Liver (tissue), 9 donors: ENCODE results near the gene YAE1. TPM values are rescaled to one million over a fixed set of nuclear protein-coding genes. Genes with fewer than 3 reads are reported as not detected.

Experiments used
- DNase-seq: peaks from one replicate; pipeline ENCODE4 v3.0.0-alpha.2; 2017; ENCODE audit warnings: low spot score
- H3K27ac ChIP-seq, 2 donors: one replicate each; pipeline ENCODE4 v1.7.0; 2013; ENCODE audit warnings: inconsistent platforms in 2 of 2, low read length in 2 of 2, control low read depth in 1 of 2, low read depth in 1 of 2, mild to moderate bottlenecking in 1 of 2
- H3K27me3 ChIP-seq, 4 donors: one replicate each; pipeline versions ENCODE4 v1.6.1 to v1.7.0; 2013; ENCODE audit warnings: low read length in 3 of 4, inconsistent platforms in 1 of 4, mild to moderate bottlenecking in 1 of 4, moderate library complexity in 1 of 4; ENCODE audit not compliant: control insufficient read depth in 4 of 4, insufficient read depth in 4 of 4
- H3K36me3 ChIP-seq, 4 donors: one replicate each; pipeline versions ENCODE4 v1.6.1 to v1.7.0; 2013; ENCODE audit warnings: low read length in 3 of 4, mild to moderate bottlenecking in 3 of 4, low read depth in 1 of 4, moderate library complexity in 1 of 4; ENCODE audit not compliant: control insufficient read depth in 4 of 4, insufficient read depth in 3 of 4
- H3K4me1 ChIP-seq, 4 donors: one replicate each; pipeline versions ENCODE4 v1.6.1 to v1.7.0; 2013; ENCODE audit warnings: low read length in 3 of 4, mild to moderate bottlenecking in 3 of 4, moderate library complexity in 1 of 4; ENCODE audit not compliant: control insufficient read depth in 4 of 4, insufficient read depth in 4 of 4
- H3K4me3 ChIP-seq, 3 donors: one replicate each; pipeline versions ENCODE4 v1.6.1 to v1.7.0; 2013; ENCODE audit warnings: low read length in 3 of 3, control low read depth in 1 of 3, low read depth in 1 of 3, mild to moderate bottlenecking in 1 of 3
- H3K9ac ChIP-seq, 2 donors: one replicate each; pipeline ENCODE4 v1.7.0; 2013; ENCODE audit warnings: low read length in 2 of 2, mild to moderate bottlenecking in 2 of 2, moderate library complexity in 2 of 2, control low read depth in 1 of 2, low read depth in 1 of 2
- H3K9me3 ChIP-seq, 4 donors: one replicate each; pipeline versions ENCODE4 v1.6.1 to v1.7.0; 2013; ENCODE audit warnings: low read length in 3 of 4; ENCODE audit not compliant: control insufficient read depth in 4 of 4
- ATF3 ChIP-seq: IDR thresholded peaks from 2 replicates; pipeline ENCODE4 v1.6.1; 2016; ENCODE audit warnings: antibody characterized with exemption
- CTCF ChIP-seq: fragments of 150-350 bp; IDR thresholded peaks from 2 replicates; pipeline ENCODE4 v1.5.1; 2017; ENCODE audit warnings: improper control_type of control experiment, low read depth, low read length; ENCODE audit not compliant: missing input control
- EGR1 ChIP-seq, 2 donors: IDR thresholded peaks; 2 replicates each; pipeline ENCODE4 v1.6.1; 2016 to 2018; ENCODE audit warnings: antibody characterized with exemption in 2 of 2, low read depth in 2 of 2
- FOXA1 ChIP-seq: IDR thresholded peaks from 2 replicates; pipeline ENCODE4 v1.6.1; 2016; ENCODE audit warnings: antibody characterized with exemption
- FOXA2 ChIP-seq: IDR thresholded peaks from 2 replicates; pipeline ENCODE4 v1.6.1; 2016; ENCODE audit warnings: antibody characterized with exemption
- GABPA ChIP-seq, 2 donors: IDR thresholded peaks in 1 of 2; conservative IDR thresholded peaks in 1 of 2; 2 replicates each; pipeline ENCODE4 v1.6.1; 2016; ENCODE audit warnings: antibody characterized with exemption in 2 of 2, mild to moderate bottlenecking in 1 of 2, moderate library complexity in 1 of 2
- HNF4A ChIP-seq, 2 donors: conservative IDR thresholded peaks; 2 replicates each; pipeline ENCODE4 v1.6.1; 2016; ENCODE audit warnings: antibody characterized with exemption in 2 of 2, mild to moderate bottlenecking in 2 of 2
- HNF4G ChIP-seq: IDR thresholded peaks from 2 replicates; pipeline ENCODE4 v1.6.1; 2016; ENCODE audit warnings: antibody characterized with exemption
- JUND ChIP-seq, 2 donors: IDR thresholded peaks; 2 replicates each; pipeline ENCODE4 v1.6.1; 2016; ENCODE audit warnings: antibody characterized with exemption in 2 of 2
- MAX ChIP-seq: IDR thresholded peaks from 2 replicates; pipeline ENCODE4 v1.6.1; 2016; ENCODE audit warnings: antibody characterized with exemption
- NR2F2 ChIP-seq: IDR thresholded peaks from 2 replicates; pipeline ENCODE4 v1.6.1; 2016; ENCODE audit warnings: antibody characterized with exemption
- RAD21 ChIP-seq, 2 donors: IDR thresholded peaks; 2 replicates each; pipeline ENCODE4 v1.6.1; 2016; ENCODE audit warnings: antibody characterized with exemption in 2 of 2, mild to moderate bottlenecking in 2 of 2
- REST ChIP-seq: IDR thresholded peaks from 2 replicates; pipeline ENCODE4 v1.6.1; 2016; ENCODE audit warnings: antibody characterized with exemption, mild to moderate bottlenecking
- RXRA ChIP-seq, 2 donors: IDR thresholded peaks; 2 replicates each; pipeline ENCODE4 v1.6.1; 2017 to 2018; ENCODE audit warnings: antibody characterized with exemption in 2 of 2, mild to moderate bottlenecking in 1 of 2
- SP1 ChIP-seq: IDR thresholded peaks from 2 replicates; pipeline ENCODE4 v1.6.1; 2018; ENCODE audit warnings: antibody characterized with exemption, mild to moderate bottlenecking
- YY1 ChIP-seq: IDR thresholded peaks from 2 replicates; pipeline ENCODE4 v1.6.1; 2016; ENCODE audit warnings: antibody characterized with exemption, mild to moderate bottlenecking
- ZBTB33 ChIP-seq: IDR thresholded peaks from 2 replicates; pipeline ENCODE4 v1.6.1; 2016; ENCODE audit warnings: antibody characterized with exemption
- WGBS: extraction: QIAGEN DNeasy Blood & Tissue Kit; methylation state at CpG from one replicate; pipeline ENCODE4 v1.1.7; 2013; 5-methylcytosine and 5-hydroxymethylcytosine counted together
- polyA plus RNA-seq, 2 donors: library from polyadenylated mRNA; stranded (reverse) in 1 of 2; unstranded in 1 of 2; fragments of 200-250 nt in 1 of 2; fragments of >200 nt in 1 of 2; fragmentation: Nextera tagmentation in 1 of 2; extraction: Ambion mirVana in 1 of 2; gene quantifications; one replicate each; pipeline versions ENCODE4 v1.2.1 to v1.2.3, GENCODE V29; 2013 to 2015
- total RNA-seq, 2 donors: library from RNA; depleted of rRNA; stranded (reverse); fragments of >200 nt; gene quantifications; one replicate each; pipeline ENCODE4 v1.2.3, GENCODE V29; 2014
- donor health status: healthy.
- donor health status: healthy.
- donor health status: healthy.
- donor health status: healthy.
- donor health status: healthy.

The YAE1 gene
- total and polyA plus RNA-seq, 4 donors, result 6.7 to 12.0 (median 9.9) TPM

- 79% methylated on average over 1 of the region's 1 CpG for WGBS
- no peak overlapping the region for H3K27ac ChIP-seq
- no peak overlapping the region for H3K4me3 ChIP-seq
- no peaks in the 10 kb centered on the region for H3K9me3 ChIP-seq
- no peaks in the 10 kb centered on the region for H3K4me1 ChIP-seq
- no peak overlapping the region for H3K9ac ChIP-seq
- H3K27me3 ChIP-seq, result peaks cover 0 to 2% (median 0%) of the 10 kb centered on the region in 4 donors
- DNase-seq, result no peak
- H3K36me3 ChIP-seq, result no peaks in the 10 kb centered on the region
- TF ChIP-seq RXRA (IDR thresholded peaks at IDR 0.05), result no peak
- TF ChIP-seq HNF4A (conservative IDR thresholded peaks at IDR 0.05), result no peak
- no peak for TF ChIP-seq RAD21 (IDR thresholded peaks at IDR 0.05)
- TF ChIP-seq CTCF, result no peak
- no peak for TF ChIP-seq NR2F2
- no peak for TF ChIP-seq MAX
- TF ChIP-seq YY1, result no peak
- TF ChIP-seq EGR1 (IDR thresholded peaks at IDR 0.05; ENCODE audit: low read depth in 2 of 2), result no peak
- no peak for TF ChIP-seq HNF4G
- no peak for TF ChIP-seq ZBTB33
- no peak for TF ChIP-seq REST
- no peak for TF ChIP-seq ATF3
- no peak for TF ChIP-seq JUND (IDR thresholded peaks at IDR 0.05)
Measured at GRCh38 chr7:39534599-39534998, 31.6 kb upstream of the YAE1 start.

- Histone ChIP-seq H3K9me3 (no peaks in the 10 kb centered on the region), H3K4me3 (no peak overlapping the region), H3K4me1 (no peaks in the 10 kb centered on the region), H3K9ac (no peak overlapping the region), H3K27me3 (peaks cover 0 to 4% (median under 1%) of the 10 kb centered on the region in 4 donors), H3K36me3 (no peaks in the 10 kb centered on the region), H3K27ac (no peak overlapping the region)
- TF ChIP-seq GABPA (IDR thresholded peaks at IDR 0.05 in 1 of 2, conservative IDR thresholded peaks at IDR 0.05 in 1 of 2) (no peak), FOXA2 (no peak), JUND (IDR thresholded peaks at IDR 0.05) (no peak), HNF4G (no peak), SP1 (no peak), CTCF (no peak), FOXA1 (no peak)
- DNase-seq, result no peak
Measured at GRCh38 chr7:39535064-39535463, 31.1 kb upstream of the YAE1 start.
